Fibroblast of skin of back (primary cell): ENCODE data around the gene COL5A2.

Source experiments
- DNase-seq: peaks from one replicate; pipeline ENCODE4 v3.0.0-alpha.2; 2013

COL5A2 gene

DNA sequence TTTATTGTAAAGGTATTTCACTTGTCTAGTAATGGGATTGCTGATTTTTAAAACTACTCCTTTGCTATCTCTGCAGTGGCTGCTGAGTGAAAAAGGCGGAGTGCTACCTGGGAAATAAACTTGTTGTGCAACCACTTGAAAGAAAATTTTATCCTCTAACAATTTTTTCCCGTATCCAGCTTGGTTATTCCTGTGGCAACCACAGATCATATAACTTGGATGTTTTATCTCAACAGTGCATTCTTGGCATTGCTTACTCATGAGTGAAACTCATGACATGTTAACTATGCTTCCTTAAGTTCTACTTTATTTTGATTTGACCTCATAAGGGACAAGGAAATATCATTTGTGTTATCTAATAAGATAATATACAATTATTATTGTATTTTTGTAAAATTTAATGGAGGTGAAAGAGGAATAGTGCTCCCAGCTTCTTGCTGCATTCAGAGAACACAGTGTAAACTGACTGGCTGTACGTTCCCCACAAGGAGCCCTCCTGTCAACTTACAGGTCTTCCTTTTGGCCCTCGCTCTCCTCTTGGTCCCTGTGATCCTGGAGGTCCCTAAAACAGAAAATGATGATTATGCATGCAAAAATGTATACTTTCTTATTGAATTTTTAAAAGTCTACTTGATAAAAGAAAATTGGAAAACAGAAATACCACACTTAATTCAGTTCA lies 82.7 kb downstream of the COL5A2 start:
- peak; percentile 94 for DNase-seq

DNA sequence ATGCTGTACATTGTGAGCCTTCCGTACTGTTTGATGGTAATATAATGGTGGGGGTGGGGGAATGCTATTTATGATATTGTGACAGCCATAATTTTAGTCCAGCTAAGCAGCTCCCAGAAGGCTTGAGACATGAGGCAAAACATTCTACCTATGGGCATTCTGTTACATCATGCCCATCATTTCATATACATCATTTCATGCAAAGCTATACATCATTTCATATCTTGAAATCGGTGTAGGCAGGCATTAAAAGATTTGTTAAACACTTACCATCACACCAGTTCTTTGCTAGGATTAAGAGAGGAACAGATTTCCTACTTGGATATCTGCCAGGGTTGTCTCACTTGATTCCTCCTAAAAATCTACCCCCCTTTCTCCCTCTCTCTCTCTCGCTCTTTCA lies 84.5 kb downstream of the COL5A2 start:
- DNase-seq = no peak

- peak; percentile 69 for DNase-seq
Measured at GRCh38 chr2:189092936-189093335, 86.6 kb downstream of the COL5A2 start.

DNA sequence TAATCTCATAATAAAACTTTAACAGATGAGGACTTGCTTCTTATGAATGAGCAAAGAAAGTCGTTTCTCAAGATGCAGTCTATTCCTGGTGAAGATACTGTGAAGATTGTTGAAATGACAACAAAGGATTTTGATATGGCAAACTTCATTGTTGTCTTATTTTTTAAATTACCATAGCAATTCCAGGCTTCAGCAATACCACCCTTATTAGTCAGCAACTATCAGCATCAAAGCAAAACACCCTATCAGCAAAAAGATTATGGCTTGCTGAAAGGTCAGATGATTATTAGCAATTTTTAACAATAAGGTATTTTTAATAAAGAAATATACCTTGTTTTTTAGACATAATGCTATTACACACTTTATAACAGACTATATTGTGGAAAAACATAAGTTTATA lies 88.3 kb downstream of the COL5A2 start:
- DNase-seq = no peak

- peak; percentile 49 for DNase-seq
Measured at GRCh38 chr2:189088591-189089205, 90.9 kb downstream of the COL5A2 start.

DNA sequence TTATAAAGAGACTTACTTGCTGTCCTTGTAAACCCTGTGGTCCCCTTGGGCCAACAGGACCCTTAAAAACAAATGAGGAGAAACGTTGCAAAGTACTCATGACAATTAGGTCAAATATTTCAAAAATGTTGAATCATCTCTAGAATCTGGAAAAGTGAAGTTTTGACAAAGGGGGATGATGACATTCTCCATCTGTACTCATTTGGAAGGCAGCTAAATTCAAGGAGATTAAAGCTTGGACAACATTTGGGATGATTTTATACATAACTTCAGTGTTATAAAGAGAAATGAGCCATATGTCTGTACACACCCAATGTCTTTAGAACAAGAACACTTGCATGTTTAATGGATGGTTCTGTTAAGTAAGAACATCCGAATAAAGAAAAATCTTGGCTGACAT lies 92.9 kb downstream of the COL5A2 start:
- peak; percentile 92 for DNase-seq

DNA sequence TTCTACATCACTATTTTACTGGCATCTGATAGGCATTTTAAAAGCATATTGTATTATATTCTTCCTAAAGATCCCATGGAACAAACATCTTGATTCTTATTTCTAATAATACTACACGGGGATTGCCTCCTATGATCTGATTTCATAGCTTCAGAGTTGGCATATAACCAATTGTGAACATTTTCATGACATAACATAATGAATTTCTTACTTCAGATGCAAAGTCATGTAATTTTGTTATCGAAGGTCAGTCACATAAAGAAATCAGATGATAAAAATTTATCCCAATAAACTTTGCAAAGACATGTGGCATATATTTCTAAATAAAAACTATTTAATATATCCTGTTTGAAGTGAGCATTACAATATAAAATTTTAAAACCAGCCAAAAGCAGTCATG lies 93.3 kb downstream of the COL5A2 start:
- DNase-seq = no peak

GRCh38 chr2:189083606-189084005 lies 96.0 kb downstream of the COL5A2 start:
- no peak for DNase-seq

GRCh38 chr2:189083106-189083505 lies 96.5 kb downstream of the COL5A2 start:
- DNase-seq = no peak

- no peak for DNase-seq
Measured at GRCh38 chr2:189082376-189082975, 97.1 kb downstream of the COL5A2 start.

- DNase-seq = peak; percentile 55
Measured at GRCh38 chr2:189076572-189076971, 103.0 kb downstream of the COL5A2 start.

GRCh38 chr2:189076120-189076519 lies 103.4 kb downstream of the COL5A2 start:
- DNase-seq = no peak

DNA sequence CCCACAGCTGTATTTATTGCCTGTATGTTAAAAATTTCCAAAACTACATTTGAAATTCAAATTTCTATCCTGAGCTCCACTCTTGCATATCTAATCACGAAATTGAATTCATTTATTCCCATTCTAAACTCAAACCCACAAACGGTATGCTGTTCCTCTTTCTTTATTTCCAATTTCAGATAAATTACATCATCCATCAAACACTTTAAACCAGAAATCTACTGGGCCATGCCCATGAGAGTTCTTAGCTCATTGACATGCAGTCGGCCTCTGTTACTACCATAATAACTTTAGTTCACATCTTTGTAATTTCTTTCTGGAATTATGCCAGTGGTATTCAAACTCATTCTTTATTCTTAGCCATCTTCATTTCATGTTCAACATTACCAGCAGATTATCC lies 105.1 kb downstream of the COL5A2 start:
- DNase-seq = no peak

- DNase-seq = no peak
Measured at GRCh38 chr2:189072036-189072435, 107.5 kb downstream of the COL5A2 start.

DNA sequence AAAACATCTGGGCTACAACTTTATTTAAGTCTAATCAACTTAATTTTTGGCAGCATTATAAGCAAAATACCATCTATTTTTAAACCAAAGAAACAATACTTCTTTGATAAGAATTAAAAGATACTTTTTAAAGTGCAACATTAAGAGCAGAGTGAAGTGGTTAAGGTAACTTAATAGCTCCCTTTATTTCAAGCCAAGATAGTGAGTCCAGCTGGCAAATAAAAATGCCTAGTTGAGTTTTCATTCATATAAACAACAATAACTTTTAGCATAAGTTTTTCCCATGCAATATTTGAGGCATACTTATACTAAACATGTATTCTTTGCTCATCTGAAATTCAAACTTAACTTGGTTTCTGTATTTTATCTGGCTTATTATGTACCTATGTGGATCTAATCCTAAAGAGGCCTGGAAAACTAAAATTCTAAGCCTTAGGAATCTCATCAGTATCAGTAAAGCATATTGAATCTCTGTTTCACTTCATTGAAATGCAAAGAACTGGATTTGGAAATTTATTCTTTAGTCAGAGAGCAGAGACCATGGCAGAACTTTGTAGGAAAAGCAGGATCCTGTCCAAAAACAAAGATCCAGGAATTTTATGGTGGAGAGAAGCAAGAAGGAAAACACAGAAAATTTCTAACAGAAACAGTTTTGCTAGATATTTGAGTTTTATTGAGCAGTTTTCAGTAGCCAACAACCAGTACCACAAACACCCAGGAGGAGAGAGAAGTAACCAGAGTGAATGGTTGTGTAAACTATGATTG lies 109.5 kb downstream of the COL5A2 start:
- no peak for DNase-seq

DNA sequence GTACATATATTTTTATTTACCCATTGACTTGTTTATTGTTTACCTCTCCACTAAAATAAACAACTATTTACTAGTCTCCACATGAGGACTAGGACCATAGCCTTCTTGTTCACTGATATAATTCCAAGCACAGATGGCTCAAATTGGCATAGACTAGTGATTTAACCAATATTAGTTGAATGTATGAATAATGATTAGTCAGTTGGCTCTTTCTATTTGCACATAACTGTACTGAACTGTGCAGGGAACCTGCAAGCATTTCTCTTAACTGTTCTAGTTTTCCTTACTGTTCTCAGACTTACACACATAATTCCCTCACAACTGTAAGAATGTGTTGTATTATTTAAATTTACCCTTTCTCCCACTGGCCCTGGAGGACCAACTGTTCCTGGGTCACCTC lies 113.5 kb downstream of the COL5A2 start:
- no peak for DNase-seq

DNA sequence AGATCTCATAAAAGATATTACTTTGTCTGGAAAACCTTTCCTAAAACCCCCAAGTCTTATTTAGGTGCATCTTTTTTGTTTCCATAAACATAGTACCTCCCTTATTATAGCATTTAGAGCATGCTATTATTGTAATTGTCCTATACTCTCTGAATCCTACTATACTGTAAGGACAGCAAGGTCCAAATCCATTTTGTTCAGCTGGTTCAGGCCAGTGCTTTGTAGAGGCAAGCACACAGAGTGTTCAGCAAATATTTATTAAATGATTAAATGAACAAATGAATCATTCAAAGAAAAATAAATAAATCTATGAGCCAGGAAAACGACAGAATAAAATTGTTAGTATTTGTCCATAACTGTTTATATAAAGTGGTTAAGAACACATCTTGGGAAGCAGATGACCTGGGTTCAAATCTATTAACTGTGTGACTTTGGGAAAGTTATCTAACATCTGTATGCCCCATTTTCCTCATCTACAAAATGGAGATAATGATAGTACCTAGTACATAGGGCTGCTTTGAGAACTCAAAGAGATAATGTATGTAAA lies 119.4 kb downstream of the COL5A2 start:
- DNase-seq = no peak

GRCh38 chr2:189057316-189057715 lies 122.2 kb downstream of the COL5A2 start:
- DNase-seq = no peak

GRCh38 chr2:189056200-189057106 lies 123.1 kb downstream of the COL5A2 start:
- DNase-seq = no peak

DNA sequence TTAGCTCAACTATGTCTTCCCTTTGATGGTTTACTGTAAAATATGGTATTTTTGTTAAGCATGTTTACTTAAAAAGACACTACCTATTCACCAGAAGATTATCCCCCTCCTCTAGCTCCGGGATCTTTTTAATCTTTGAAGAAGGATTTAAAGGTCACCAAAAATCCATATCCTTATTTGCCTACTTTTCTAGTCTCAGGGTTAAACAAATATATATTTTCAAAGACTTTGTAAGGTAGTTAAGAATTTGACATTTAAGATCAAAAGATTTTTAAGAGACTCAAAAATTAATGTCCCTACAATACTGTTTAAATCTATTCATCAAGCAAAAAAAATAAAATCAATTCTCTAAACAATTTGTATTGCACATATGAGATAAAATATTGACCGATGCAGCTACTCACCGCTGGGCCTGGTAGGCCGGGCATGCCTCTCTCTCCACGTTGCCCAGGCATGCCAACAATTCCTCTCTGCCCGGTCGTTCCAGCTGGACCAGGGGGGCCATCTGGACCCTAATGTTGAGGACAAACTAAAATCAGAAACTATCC lies 129.3 kb downstream of the COL5A2 start:
- DNase-seq = no peak

GRCh38 chr2:189049709-189050164 lies 129.8 kb downstream of the COL5A2 start:
- DNase-seq = peak; percentile 73

DNA sequence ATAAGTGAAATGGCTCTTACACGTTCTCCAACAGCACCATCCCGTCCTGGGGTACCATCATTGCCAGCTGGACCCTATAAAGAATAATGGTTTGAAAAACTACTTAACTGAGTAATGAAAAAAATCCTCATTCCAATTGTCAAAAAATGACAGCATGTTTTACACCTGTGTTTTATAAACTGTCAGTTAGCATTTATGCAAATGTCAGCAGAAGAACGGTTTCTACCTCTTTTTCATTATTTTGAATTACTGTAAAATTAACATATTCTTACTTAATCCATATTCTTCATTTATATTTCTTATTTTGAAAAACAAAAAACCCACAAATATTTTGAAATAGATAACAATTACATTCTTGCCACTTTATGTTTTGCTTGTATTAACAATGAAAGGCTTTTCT lies 131.4 kb downstream of the COL5A2 start:
- DNase-seq = no peak
